Measurements from ENCODE around the gene SLCO3A1.

The SLCO3A1 gene

DNA sequence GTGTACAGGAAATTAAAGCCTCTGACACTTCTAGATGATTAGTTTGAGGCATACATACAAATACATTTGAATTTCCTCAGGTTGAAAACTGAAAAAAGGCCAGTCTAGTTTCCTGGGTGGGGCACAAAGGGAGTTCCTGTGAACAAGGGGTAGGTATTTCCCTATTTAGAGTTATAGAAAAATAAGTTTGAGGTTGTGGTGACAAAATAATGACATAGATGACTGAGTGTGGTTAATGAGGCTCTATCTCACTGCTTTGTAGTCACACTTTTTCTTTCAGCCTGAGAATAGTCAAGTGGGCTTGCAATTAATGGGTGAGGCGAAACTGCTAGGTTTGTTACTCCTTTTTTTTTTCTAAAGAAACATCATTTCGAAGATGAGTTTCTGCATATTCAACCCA is 4.3 kb downstream of the SLCO3A1 start:
- no peak for TF ChIP-seq CTCF (IDR thresholded peaks at IDR 0.05; ENCODE audit: extremely low read depth, missing control alignments)
- peak; percentile 62 for DNase-seq (ENCODE audit: low spot score)

DNA sequence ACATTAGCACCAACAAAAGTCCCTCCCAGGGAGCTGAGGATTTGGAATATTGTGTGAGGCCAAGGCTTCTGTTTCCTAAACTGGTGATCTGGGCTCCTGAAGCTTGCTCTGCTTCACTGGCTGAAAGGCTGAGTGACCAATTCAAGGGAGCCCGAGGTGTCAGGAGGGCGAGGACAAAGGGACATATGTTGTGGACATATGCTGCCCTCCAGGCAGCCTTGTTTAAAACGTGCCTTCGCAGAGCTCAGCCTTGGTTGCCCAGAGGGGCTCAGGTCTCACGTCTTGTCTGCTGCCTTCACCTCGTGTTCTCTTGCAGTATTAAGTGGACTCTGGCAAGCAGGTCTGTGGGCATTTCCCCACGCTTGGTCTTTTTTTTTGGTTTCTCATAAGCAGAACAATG is 7.0 kb downstream of the SLCO3A1 start:
- TF ChIP-seq CTCF (IDR thresholded peaks at IDR 0.05; ENCODE audit: extremely low read depth, missing control alignments), result no peak
- no peak for DNase-seq (ENCODE audit: low spot score)

GRCh38 chr15:91861223-91861622 is 7.7 kb downstream of the SLCO3A1 start:
- no peak for TF ChIP-seq CTCF (IDR thresholded peaks at IDR 0.05; ENCODE audit: extremely low read depth, missing control alignments)
- DNase-seq (ENCODE audit: low spot score), result no peak

GRCh38 chr15:91862891-91863504 is 9.5 kb downstream of the SLCO3A1 start:
- TF ChIP-seq CTCF (IDR thresholded peaks at IDR 0.05; ENCODE audit: extremely low read depth, missing control alignments), result no peak
- no peak for DNase-seq (ENCODE audit: low spot score)

DNA sequence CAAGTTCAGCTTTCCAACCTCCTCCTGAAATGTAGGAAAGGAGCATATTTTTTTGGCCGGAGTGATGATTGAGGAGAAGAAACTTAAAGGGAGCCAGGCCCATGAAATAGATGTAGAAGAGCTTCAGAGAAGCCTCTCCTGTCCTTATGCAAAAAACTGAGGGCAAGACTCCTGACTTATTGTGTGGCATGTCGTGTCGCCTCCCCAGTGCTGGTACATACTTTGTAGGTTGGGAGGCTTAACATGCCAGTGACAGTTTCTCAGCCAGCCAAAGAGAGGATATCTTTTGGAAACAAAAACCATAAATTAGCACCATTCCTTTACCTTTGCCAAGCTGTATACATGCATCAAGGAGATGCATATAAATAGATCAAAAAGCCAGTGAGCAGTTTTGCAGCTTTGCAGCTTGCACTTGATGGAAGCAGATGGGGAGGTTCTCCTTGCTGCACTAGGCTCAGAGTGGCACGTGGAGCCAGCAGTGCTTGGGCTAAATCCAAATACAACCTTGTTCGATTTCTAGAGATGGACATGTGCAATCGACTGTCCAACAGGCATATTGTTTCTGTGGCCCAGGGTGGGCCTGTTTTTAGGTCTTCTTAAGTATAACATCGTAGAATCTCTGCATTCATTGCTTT is 10.2 kb downstream of the SLCO3A1 start:
- no peak for DNase-seq (ENCODE audit: low spot score)
- TF ChIP-seq CTCF (IDR thresholded peaks at IDR 0.05; ENCODE audit: extremely low read depth, missing control alignments), result no peak

GRCh38 chr15:91864664-91865063 is 11.2 kb downstream of the SLCO3A1 start:
- no peak for DNase-seq (ENCODE audit: low spot score)
- no peak for TF ChIP-seq CTCF (IDR thresholded peaks at IDR 0.05; ENCODE audit: extremely low read depth, missing control alignments)

GRCh38 chr15:91865486-91865885 is 12.0 kb downstream of the SLCO3A1 start:
- TF ChIP-seq CTCF (IDR thresholded peaks at IDR 0.05; ENCODE audit: extremely low read depth, missing control alignments), result no peak
- no peak for DNase-seq (ENCODE audit: low spot score)

All from GM20000 (cell line).